ENCODE measurements around the gene TAF9.
A peak's percentile ranks its signal among the peaks of the same experiment; 100 is the strongest.

The TAF9 gene, protein sequence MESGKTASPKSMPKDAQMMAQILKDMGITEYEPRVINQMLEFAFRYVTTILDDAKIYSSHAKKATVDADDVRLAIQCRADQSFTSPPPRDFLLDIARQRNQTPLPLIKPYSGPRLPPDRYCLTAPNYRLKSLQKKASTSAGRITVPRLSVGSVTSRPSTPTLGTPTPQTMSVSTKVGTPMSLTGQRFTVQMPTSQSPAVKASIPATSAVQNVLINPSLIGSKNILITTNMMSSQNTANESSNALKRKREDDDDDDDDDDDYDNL

DNA sequence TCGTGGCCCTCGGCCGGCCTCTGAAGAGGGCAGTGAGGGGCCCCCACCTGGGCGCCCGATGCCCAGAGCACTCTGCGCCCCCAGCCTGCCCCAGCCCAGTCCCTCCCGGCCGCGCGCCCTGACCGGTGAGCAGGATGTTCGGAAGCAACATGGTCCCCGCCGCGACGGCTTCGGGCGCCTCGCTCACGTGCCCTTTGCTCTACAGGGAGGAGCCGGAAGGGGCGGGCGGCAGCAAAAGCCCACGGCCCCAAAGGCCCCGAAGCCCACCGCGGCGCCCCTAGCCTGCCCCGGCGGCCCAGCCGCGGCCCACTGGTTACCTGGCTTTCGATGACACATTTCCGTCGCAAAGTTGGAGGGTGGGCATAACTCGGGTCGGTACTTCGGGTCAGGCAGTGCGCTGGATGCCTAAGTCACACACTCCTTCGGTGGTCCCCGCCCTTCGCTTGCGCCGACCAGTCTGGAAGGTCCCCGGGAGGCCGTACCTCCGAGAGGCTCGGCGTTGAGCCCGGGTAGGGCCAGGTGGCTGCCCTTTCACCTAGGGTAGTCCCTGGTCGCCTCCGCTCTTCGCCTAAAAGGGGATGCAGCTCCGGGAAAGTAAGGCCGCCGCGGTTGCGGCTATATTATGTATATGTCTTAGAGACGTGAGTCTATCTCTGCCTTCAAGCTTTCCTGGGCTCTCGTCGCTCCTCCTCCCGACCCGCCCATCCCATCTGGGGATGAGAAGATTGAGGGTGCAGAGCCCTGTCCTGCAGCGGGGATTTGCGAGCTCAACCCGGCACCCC lies at the start of gene TAF9, which contains the start of the genes AK6 and RAD17:
Gene TAF9, minus strand, starts transcription at position 181 of the 782 bp plus-strand sequence. CDS start 3,783 bp downstream, outside the sequence.
Gene AK6, minus strand, starts transcription at position 181 of the 782 bp plus-strand sequence. Its CDS starts 30 bp downstream, at position 151.
Gene RAD17, plus strand, starts transcription at position 479 of the 782 bp plus-strand sequence. CDS start 2,391 bp downstream, outside the sequence.
- H3K4me3 ChIP-seq (ENCODE audit: low read depth, low read length), result peak within 1 kb of the TSS; percentile 78
- TF ChIP-seq, protein P1, sequence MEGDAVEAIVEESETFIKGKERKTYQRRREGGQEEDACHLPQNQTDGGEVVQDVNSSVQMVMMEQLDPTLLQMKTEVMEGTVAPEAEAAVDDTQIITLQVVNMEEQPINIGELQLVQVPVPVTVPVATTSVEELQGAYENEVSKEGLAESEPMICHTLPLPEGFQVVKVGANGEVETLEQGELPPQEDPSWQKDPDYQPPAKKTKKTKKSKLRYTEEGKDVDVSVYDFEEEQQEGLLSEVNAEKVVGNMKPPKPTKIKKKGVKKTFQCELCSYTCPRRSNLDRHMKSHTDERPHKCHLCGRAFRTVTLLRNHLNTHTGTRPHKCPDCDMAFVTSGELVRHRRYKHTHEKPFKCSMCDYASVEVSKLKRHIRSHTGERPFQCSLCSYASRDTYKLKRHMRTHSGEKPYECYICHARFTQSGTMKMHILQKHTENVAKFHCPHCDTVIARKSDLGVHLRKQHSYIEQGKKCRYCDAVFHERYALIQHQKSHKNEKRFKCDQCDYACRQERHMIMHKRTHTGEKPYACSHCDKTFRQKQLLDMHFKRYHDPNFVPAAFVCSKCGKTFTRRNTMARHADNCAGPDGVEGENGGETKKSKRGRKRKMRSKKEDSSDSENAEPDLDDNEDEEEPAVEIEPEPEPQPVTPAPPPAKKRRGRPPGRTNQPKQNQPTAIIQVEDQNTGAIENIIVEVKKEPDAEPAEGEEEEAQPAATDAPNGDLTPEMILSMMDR (IDR thresholded peaks at IDR 0.05; ENCODE audit: low read depth, low read length), result no peak

DNA sequence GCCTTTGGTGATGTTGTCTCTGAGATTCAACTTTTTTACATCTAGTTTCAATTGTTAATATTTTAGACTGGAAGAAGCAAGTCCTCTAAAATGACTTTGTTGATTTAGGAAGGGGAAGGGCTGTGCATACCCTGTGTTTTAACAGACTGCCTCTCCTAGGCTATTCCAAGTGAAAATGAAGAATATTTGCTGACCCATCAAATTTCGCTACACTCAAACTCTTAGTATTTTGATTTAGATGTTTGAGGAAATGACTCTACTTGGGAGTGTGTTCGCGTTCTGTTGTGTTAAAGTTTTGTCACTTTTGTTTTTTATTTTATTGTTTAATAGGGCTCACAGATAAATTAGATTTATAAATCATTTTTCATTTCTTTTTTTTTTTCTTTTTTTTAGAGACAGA lies 49.2 kb upstream of the TAF9 start:
- TF ChIP-seq, protein P1 (IDR thresholded peaks at IDR 0.05; ENCODE audit: low read depth, low read length), result no peak
- H3K4me3 ChIP-seq (ENCODE audit: low read depth, low read length), result no peak overlapping the region

DNA sequence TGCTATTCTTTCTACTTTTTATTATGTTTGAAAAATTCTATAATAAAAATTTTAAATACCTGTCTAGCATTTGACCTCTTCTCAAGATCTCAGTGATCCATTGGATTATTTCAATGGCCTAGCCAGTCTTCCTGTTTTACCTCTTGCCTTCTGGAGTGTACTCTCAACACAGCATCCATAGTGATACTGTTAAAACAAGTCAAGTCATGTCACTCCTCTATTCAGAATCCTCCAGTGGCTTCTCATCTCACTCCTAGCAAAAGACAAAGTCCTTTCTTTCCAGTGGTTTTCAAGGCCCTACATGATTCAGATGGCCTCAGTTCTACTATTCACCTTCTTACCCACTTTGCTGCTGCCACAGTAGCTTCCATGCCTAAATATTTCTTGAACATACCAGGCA lies 47.4 kb upstream of the TAF9 start:
- no peak overlapping the region for H3K4me3 ChIP-seq (ENCODE audit: low read depth, low read length)
- TF ChIP-seq, protein P1 (IDR thresholded peaks at IDR 0.05; ENCODE audit: low read depth, low read length), result no peak

DNA sequence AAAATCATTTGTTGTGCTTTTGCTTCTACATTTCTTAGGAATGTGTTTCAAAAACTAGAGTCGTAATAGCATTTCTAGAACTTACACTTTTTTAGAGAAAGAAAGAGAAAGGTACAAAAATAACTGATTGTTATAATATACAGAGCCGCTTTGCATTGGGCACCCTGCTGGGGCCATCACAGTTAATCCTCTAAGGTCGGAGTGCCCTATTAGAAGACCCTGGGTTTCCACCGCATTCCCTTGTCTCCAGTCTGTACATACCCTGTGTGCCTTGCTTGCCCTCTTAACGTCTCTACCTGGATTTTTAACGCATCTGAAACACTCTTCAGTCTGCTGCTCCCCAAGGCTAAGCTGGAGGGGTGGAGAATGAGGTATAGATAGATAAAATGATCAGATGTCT lies 46.9 kb upstream of the TAF9 start:
- H3K4me3 ChIP-seq (ENCODE audit: low read depth, low read length), result no peak overlapping the region
- TF ChIP-seq, protein P1 (IDR thresholded peaks at IDR 0.05; ENCODE audit: low read depth, low read length), result no peak

DNA sequence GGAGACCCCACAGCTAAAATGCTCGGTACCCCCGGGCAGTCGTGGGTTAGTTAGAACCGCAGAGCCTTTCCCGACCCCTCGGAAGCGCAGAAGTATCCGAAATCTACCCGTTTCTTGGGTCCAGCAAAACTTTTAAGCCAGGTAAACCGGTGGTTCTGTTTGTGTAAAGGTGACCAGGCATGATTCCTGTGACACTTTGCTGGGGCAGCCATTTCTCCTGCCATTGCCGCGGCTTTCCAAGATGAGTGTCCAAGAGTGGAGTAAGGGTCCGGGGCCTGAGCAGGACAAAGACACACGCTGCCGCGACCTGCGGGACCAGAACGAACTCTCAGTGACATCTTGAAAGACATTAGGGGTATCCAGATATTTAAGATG lies 46.3 kb upstream of the TAF9 start:
- H3K4me3 ChIP-seq (ENCODE audit: low read depth, low read length), result no peak overlapping the region
- TF ChIP-seq, protein P1 (IDR thresholded peaks at IDR 0.05; ENCODE audit: low read depth, low read length), result no peak

DNA sequence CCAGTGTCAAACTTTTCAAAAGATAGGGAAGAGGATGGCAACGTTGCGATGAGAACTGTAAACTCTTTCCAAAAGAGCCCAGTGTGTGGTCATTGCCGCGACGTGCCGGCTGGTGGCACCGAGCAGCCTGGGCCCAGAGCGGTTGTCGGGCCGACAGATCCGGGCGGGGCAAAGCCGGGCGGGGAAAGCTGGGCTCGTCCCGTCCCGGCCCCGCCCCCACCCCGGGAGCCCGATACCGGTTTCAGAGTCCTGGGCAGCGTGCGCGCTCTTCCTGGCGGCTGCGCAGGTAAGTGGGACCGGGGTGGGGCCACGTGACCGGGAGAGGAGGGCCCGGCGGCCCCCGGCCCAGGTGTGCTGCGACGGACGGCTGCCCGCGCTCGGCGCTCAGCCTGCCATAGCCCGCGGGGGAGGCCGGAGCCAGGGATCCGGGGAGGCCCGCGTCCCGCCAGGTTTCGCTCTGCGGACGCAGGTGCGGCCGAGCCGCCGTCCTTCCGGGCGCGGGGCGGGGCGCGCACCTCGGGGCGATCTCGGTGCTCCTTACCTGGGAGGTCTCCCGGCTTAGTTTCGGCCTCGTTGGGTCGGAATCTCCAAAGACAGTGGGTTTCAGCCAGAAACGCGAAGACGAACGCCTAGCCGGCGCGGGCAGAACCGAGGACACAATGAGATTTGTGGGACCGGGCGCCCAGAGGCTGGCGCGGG lies 45.7 kb upstream of the TAF9 start, which contains the start of gene MARVELD2:
Gene MARVELD2, plus strand, starts transcription at position 232 of the 699 bp plus-strand sequence. CDS start 4,270 bp downstream, outside the sequence.
- H3K4me3 ChIP-seq (ENCODE audit: low read depth, low read length), result no peak within 1 kb of the TSS
- TF ChIP-seq, protein P1 (IDR thresholded peaks at IDR 0.05; ENCODE audit: low read depth, low read length), result no peak
